SK-N-MC (cell line): ENCODE data around the gene CS.
"Not testable (repeated sequence)": the region's sequence is repeated elsewhere in the genome, so short reads cannot be mapped to it uniquely, and the experiment has no call there.

Experiments used
- DNase-seq: peaks from one replicate; pipeline ENCODE4 v3.0.0-alpha.2; 2011; ENCODE audit warnings: low read depth, low spot score
- H3K27ac ChIP-seq: fragments of 200-600 bp; sonication (generic); 2 replicates; pipeline ENCODE4 v1.5.1; 2016; ENCODE audit warnings: mixed run types
- H3K36me3 ChIP-seq: fragments of 200-600 bp; sonication (generic); 2 replicates; pipeline ENCODE4 v1.6.1; 2017; ENCODE audit warnings: antibody characterized with exemption, low read length, mixed read lengths; ENCODE audit not compliant: insufficient read depth
- H3K4me3 ChIP-seq: fragments of 200-600 bp; sonication (generic); 2 replicates; pipeline ENCODE4 v1.5.1; 2016
- H3K9ac ChIP-seq: fragments of 200-600 bp; sonication (generic); 2 replicates; pipeline ENCODE4 v1.8.0; 2017; ENCODE audit warnings: mixed run types, mixed read lengths; ENCODE audit not compliant: insufficient read length
- H3K9me3 ChIP-seq: fragments of 200-600 bp; sonication (generic); 2 replicates; pipeline ENCODE4 v1.6.1; 2017; ENCODE audit warnings: low read depth, mild to moderate bottlenecking, antibody characterized with exemption, low read length, moderate library complexity, mixed read lengths
- EZH2 ChIP-seq: fragments of 200-600 bp; sonication (generic); IDR thresholded peaks from one replicate; pipeline ENCODE4 v1.6.1; 2017; ENCODE audit warnings: antibody characterized with exemption
- FOXP2 ChIP-seq: optimal IDR thresholded peaks from 2 replicates; pipeline ENCODE3; 2011; ENCODE audit warnings: mild to moderate bottlenecking, moderate library complexity; ENCODE audit not compliant: insufficient read depth; ENCODE audit errors: extremely low read length, control extremely low read depth
- POLR2AphosphoS5 ChIP-seq: IDR thresholded peaks from 2 replicates; pipeline ENCODE4 v1.6.1; 2012; ENCODE audit warnings: mild to moderate bottlenecking, low read depth, low read length, borderline replicate concordance

CS gene

GRCh38 chr12:56293795-56294194 is 6.3 kb downstream of the CS start:
- DNase-seq: no peak
- Histone ChIP-seq H3K9me3 (no peaks in the 10 kb centered on the region), H3K4me3 (no peak overlapping the region), H3K27ac (no peak overlapping the region), H3K9ac (no peak overlapping the region), H3K36me3 (peaks cover 62% of the 10 kb centered on the region)
- no peak for TF ChIP-seq EZH2
- TF ChIP-seq POLR2AphosphoS5: no peak

- peak overlapping the region; percentile 50 for H3K27ac ChIP-seq
- no peak overlapping the region for H3K9ac ChIP-seq
- DNase-seq: no peak
- no peak overlapping the region for H3K4me3 ChIP-seq
- H3K9me3 ChIP-seq: no peaks in the 10 kb centered on the region
- peaks cover 50% of the 10 kb centered on the region for H3K36me3 ChIP-seq
- TF ChIP-seq EZH2 (no peak), FOXP2 (no peak), POLR2AphosphoS5 (no peak)
Observed at GRCh38 chr12:56288705-56289387, 11.3 kb downstream of the CS start.

DNA sequence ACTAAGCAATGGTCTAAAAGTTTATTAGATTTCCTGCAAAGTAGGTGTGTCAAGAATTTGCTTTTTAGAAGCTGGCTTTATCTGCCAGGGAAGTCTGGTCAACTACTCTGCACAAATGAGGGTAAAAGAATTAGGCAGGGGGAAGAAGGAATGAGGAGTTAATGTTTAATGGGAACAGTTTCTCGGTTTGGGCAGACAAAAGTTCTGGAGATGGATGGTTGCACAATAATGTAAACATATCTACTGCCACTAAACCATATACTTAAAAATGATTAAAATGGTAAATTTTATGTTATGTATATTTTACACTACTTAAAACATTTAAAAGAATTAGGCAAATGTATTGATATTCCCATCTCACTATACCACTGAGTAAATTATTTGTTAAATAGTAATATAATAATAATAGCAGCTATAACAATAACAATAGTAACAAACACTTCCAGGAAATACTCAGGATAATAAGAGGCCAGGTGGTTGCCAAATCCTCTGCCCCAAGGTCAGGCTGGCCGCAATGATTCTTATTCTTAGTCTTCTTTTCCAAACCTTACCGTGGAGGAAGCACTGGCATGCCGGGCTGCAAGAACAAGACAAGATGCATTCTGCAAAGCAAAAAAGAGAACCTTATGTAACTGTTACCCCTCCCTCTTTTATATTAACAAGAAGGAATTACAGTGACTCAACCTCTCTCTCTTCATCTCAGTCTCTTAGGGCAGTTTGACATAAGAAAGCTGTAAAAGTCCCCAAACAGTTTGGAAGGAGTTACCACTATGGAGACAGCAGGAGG is 13.9 kb downstream of the CS start:
- H3K27ac ChIP-seq: no peak overlapping the region
- H3K9ac ChIP-seq: no peak overlapping the region
- H3K36me3 ChIP-seq: peaks cover 66% of the 10 kb centered on the region
- H3K4me3 ChIP-seq: no peak overlapping the region
- no peaks in the 10 kb centered on the region for H3K9me3 ChIP-seq
- TF ChIP-seq POLR2AphosphoS5 (no peak), FOXP2 (no peak), EZH2 (no peak)
- DNase-seq: no peak

- not testable (repeated sequence) for DNase-seq, H3K27ac ChIP-seq, H3K9me3 ChIP-seq, H3K4me3 ChIP-seq, H3K9ac ChIP-seq
- peaks cover 63% of the 10 kb centered on the region for H3K36me3 ChIP-seq
Observed at GRCh38 chr12:56284263-56284662, 15.9 kb downstream of the CS start.

DNA sequence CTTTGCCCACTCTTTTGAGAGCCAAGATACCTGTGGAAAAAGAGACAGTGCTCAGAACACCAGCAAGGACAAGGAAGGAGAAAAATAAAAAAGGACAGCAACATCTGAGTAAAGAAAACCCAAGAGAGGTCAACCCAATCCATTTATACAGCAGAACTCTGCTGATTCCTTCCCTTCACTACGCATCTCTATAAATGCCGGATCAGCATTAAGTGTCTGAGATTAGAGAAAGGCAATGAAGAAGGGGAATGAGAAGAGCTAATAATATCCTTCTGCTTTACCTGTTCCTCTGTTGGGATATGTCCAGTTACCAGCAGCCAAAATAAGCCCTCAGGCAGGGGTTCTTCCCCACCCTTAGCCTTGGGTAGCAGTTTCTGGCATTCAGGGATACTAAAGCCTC is 17.6 kb downstream of the CS start:
- no peak for TF ChIP-seq POLR2AphosphoS5
- no peak for TF ChIP-seq EZH2
- TF ChIP-seq FOXP2: no peak
- H3K36me3 ChIP-seq: peaks cover 76% of the 10 kb centered on the region
- no peak overlapping the region for H3K27ac ChIP-seq
- no peak for DNase-seq
- H3K9ac ChIP-seq: no peak overlapping the region
- no peak overlapping the region for H3K4me3 ChIP-seq
- no peaks in the 10 kb centered on the region for H3K9me3 ChIP-seq

- no peak overlapping the region for H3K4me3 ChIP-seq
- peaks cover 79% of the 10 kb centered on the region for H3K36me3 ChIP-seq
- no peak overlapping the region for H3K27ac ChIP-seq
- no peak for DNase-seq
- no peaks in the 10 kb centered on the region for H3K9me3 ChIP-seq
- no peak for TF ChIP-seq FOXP2
- TF ChIP-seq EZH2: no peak
- no peak overlapping the region for H3K9ac ChIP-seq
Observed at GRCh38 chr12:56282030-56282429, 18.1 kb downstream of the CS start.

DNA sequence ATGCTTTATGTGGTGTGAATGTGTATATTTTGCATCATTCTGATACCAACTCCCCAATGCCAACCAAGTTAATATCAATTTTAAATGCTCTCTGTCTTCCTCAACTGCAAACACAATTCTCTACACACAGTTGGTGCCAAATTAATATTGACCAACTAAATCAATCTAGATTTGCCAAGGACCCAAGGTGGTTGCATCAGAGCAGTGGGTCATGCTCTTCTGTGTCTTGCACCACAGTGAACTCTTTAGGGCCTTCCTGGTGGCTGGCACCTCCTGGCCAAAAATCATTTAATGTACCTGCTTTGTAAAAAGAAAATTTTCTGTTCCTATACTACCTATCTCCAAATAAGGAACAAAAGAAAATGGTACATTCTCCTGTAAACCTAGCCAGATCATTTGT is 19.3 kb downstream of the CS start:
- peaks cover 80% of the 10 kb centered on the region for H3K36me3 ChIP-seq

DNA sequence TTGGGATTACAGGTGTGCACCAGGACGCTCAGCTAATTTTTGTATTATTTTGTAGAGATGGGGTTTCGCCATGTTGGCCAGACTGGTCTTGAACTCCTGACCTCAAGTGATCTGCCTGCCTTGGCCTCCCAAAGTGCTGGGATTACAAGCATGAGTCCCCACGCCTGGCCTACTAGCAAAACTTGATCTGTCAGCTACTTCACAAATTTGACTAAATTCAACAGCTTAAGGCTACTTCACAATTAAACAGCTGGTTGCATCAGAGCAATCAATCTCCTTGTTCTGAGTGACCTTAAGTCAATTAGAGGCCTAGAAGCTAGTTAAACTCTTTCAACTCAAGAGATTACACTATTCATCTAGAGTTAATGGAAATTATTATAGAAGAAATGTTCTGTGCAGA is 21.2 kb downstream of the CS start:
- TF ChIP-seq EZH2 (no peak), POLR2AphosphoS5 (no peak)
- no peak overlapping the region for H3K9ac ChIP-seq
- no peak overlapping the region for H3K4me3 ChIP-seq
- no peak for DNase-seq
- H3K27ac ChIP-seq: no peak overlapping the region
- H3K36me3 ChIP-seq: peaks cover 87% of the 10 kb centered on the region
- no peaks in the 10 kb centered on the region for H3K9me3 ChIP-seq

More for the DNA sequence above, 19.3 kb downstream of the CS start:
- Histone ChIP-seq H3K9me3 (no peaks in the 10 kb centered on the region), H3K4me3 (no peak overlapping the region), H3K9ac (no peak overlapping the region), H3K27ac (0 out of 2 replicates have a peak overlapping the region, but pooled peaks have one; percentile 4)
- DNase-seq: no peak
- no peak for TF ChIP-seq EZH2
- TF ChIP-seq POLR2AphosphoS5: no peak
- no peak for TF ChIP-seq FOXP2

DNA sequence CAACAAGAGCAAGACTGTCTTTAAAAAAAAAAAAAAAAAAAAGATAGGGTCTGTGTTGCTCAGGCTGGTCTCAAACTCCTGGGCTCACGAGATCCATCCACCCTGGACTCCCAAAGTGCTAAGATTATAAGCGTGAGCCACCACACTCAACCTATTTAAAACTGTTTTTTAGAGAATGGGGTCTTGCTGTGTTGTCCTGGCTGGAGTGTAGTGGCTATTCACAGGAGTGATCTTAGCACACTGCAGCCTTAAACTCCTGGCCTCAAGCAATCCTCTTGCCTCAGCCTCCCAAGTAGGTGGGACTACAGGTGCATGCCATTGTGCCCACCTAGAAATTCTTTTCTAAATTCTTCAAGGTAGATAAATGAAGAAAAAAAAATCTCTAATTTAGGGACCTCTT is 25.8 kb downstream of the CS start:
- Histone ChIP-seq H3K4me3 (no peak overlapping the region), H3K9me3 (no peaks in the 10 kb centered on the region)

GRCh38 chr12:56272468-56272867 is 27.7 kb downstream of the CS start:
- not testable (repeated sequence) for DNase-seq, H3K9me3 ChIP-seq, H3K27ac ChIP-seq, H3K4me3 ChIP-seq, H3K9ac ChIP-seq
- H3K36me3 ChIP-seq: peaks cover 60% of the 10 kb centered on the region

More for the DNA sequence above, 25.8 kb downstream of the CS start:
- Histone ChIP-seq H3K27ac (no peak overlapping the region), H3K9ac (no peak overlapping the region), H3K36me3 (peaks cover 77% of the 10 kb centered on the region)
- no peak for TF ChIP-seq EZH2
- TF ChIP-seq POLR2AphosphoS5: no peak
- TF ChIP-seq FOXP2: no peak
- no peak for DNase-seq
